Measurements from ENCODE around the gene WIPI1.

The WIPI1 gene

GRCh38 chr17:68461122-68461539 is 3.8 kb upstream of the WIPI1 start:
- H3K27ac ChIP-seq, result no peak overlapping the region

GRCh38 chr17:68460715-68461114 is 3.4 kb upstream of the WIPI1 start:
- no peak overlapping the region for H3K4me3 ChIP-seq
- DNase-seq (ENCODE audit: low spot score), result no peak
- no peak for TF ChIP-seq CTCF (IDR thresholded peaks at IDR 0.05)
- H3K27ac ChIP-seq, result no peak overlapping the region

More at GRCh38 chr17:68461122-68461539, 3.8 kb upstream of the WIPI1 start:
- DNase-seq (ENCODE audit: low spot score), result no peak
- no peak for TF ChIP-seq CTCF (IDR thresholded peaks at IDR 0.05)
- H3K4me3 ChIP-seq, result no peak overlapping the region

- H3K27ac ChIP-seq, result no peak overlapping the region
- DNase-seq (ENCODE audit: low spot score), result no peak
- no peak for TF ChIP-seq CTCF (IDR thresholded peaks at IDR 0.05)
- H3K4me3 ChIP-seq, result no peak overlapping the region
These were observed 2.9 kb upstream of the WIPI1 start for GRCh38 chr17:68460146-68460545.

- Histone ChIP-seq H3K4me3 (no peak overlapping the region), H3K27ac (no peak overlapping the region)
- TF ChIP-seq CTCF (IDR thresholded peaks at IDR 0.05), result no peak
- DNase-seq (ENCODE audit: low spot score), result no peak
These were observed 1.8 kb upstream of the WIPI1 start for GRCh38 chr17:68459037-68459639.

- no peak for TF ChIP-seq CTCF (IDR thresholded peaks at IDR 0.05)
- H3K27ac ChIP-seq, result peak overlapping the region; percentile 84 to 100
- peak overlapping the region; percentile 79 for H3K4me3 ChIP-seq
- no peak for DNase-seq (ENCODE audit: low spot score)
These were observed 1.2 kb upstream of the WIPI1 start for GRCh38 chr17:68458260-68459036.

GRCh38 chr17:68457539-68458259 is 403 bp upstream of the WIPI1 start:
- peak overlapping the region; percentile 97 for H3K4me3 ChIP-seq
- DNase-seq (ENCODE audit: low spot score), result peak; percentile 99
- no peak for TF ChIP-seq CTCF (IDR thresholded peaks at IDR 0.05)
- peak overlapping the region; percentile 95 to 100 for H3K27ac ChIP-seq

Data from coronary artery (tissue), 2 donors.